ENCODE measurements around the gene DENND2C.

The DENND2C gene

DNA sequence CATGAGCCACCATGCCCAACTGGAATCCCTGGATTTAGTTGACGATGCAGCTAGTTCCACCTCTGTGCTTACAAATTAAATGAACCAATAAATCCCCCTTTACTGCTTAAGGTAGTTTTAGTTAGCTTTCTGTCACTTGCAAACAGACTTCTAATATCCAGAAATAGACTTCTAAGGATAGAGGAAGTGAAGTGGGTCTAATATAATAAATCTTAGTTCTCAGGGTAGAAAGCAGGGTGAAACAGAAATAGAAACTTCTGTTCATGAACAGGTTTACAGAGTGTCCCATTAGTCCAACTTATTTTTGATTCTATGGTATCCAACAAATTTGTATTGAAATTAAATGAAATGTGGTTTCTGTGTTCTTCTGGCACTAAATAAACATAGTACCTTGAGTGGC is 108.5 kb downstream of the DENND2C start:
- Histone ChIP-seq H3K27ac (ENCODE audit: low read length) (no peak overlapping the region), H3K4me1 (ENCODE audit: control insufficient read depth in 1 of 2, insufficient read depth in 2 of 2, low read length in 2 of 2) (no peaks in the 10 kb centered on the region), H3K4me3 (ENCODE audit: low read depth in 1 of 2, low read length in 2 of 2) (no peak overlapping the region)

DNA sequence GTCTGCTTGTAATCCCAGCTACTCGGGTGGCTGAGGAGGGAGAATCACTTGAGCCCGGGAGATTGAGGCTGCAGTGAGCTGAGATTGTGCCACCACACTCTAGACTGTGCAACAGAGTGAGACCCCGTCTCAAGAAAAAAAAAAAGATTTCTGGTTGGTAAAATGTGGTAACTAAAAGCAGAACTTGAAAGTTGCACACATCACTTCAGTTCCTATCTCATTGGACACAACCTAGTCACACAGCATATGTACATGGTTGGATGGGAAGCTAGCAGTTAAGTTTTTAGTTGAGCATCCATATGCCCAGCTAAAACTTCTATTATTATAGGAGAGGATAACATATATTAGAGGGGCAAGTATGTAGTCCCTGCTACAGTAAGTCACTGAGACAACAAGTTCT is 110.5 kb downstream of the DENND2C start:
- Histone ChIP-seq H3K4me3 (ENCODE audit: low read depth in 1 of 2, low read length in 2 of 2) (no peak overlapping the region), H3K9me3 (ENCODE audit: control insufficient read depth in 1 of 2, low read length in 2 of 2) (no peaks in the 10 kb centered on the region), H3K27ac (ENCODE audit: low read length) (no peak overlapping the region), H3K27me3 (ENCODE audit: low read depth, low read length) (no peaks in the 10 kb centered on the region), H3K4me1 (ENCODE audit: control insufficient read depth in 1 of 2, insufficient read depth in 2 of 2, low read length in 2 of 2) (no peaks in the 10 kb centered on the region), H3K36me3 (ENCODE audit: control insufficient read depth in 1 of 2, insufficient read depth in 2 of 2, low read length in 2 of 2) (no peaks in the 10 kb centered on the region)

More for the DNA sequence above, 108.5 kb downstream of the DENND2C start:
- Histone ChIP-seq H3K27me3 (ENCODE audit: low read depth, low read length) (no peaks in the 10 kb centered on the region), H3K36me3 (ENCODE audit: control insufficient read depth in 1 of 2, insufficient read depth in 2 of 2, low read length in 2 of 2) (peaks cover 8 to 10% of the 10 kb centered on the region in 2 donors), H3K9me3 (ENCODE audit: control insufficient read depth in 1 of 2, low read length in 2 of 2) (no peaks in the 10 kb centered on the region)

DNA sequence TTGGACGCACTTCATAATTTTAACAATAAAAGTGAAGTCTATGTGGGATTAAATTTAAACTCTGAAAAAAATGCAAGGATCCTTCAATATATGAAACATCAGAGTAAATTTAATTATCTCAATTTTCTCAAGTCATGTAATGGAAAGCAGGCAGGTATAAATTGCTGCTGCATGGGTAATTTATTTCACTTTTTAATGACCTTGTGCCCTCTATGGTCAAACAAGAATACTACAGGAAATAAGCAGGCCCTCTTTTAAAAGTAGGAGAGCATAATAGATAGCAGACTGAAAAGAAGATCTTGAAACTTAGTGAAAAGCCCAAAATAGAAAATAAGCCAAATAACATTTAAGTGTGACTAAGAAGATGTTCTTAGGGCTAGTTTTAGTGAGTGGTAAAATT is 111.3 kb downstream of the DENND2C start:
- H3K4me1 ChIP-seq (ENCODE audit: control insufficient read depth in 1 of 2, insufficient read depth in 2 of 2, low read length in 2 of 2) = no peaks in the 10 kb centered on the region
- no peaks in the 10 kb centered on the region for H3K9me3 ChIP-seq (ENCODE audit: control insufficient read depth in 1 of 2, low read length in 2 of 2)
- H3K36me3 ChIP-seq (ENCODE audit: control insufficient read depth in 1 of 2, insufficient read depth in 2 of 2, low read length in 2 of 2) = no peaks in the 10 kb centered on the region
- H3K27ac ChIP-seq (ENCODE audit: low read length) = no peak overlapping the region
- H3K4me3 ChIP-seq (ENCODE audit: low read depth in 1 of 2, low read length in 2 of 2) = no peak overlapping the region
- H3K27me3 ChIP-seq (ENCODE audit: low read depth, low read length) = no peaks in the 10 kb centered on the region

DNA sequence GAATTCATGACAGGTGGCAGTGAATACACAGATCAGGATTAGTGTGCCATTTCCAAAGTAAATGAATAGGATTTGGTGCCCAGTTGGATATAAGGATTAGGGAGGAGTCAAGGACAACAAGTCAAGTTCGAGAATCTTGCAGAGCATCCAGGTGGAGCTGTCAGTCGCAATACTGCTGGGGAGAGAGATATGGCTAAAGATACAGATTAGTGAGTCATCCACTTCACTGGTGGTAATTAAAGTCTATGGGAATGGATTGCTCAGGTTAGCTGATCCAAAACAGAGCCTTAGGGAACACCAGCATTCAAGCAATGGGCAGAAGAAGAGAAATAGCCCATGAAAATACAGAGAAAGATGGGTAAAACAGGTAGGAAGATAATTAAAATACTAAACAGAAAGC is 115.3 kb downstream of the DENND2C start:
- Histone ChIP-seq H3K4me3 (ENCODE audit: low read depth in 1 of 2, low read length in 2 of 2) (no peak overlapping the region), H3K4me1 (ENCODE audit: control insufficient read depth in 1 of 2, insufficient read depth in 2 of 2, low read length in 2 of 2) (no peaks in the 10 kb centered on the region), H3K36me3 (ENCODE audit: control insufficient read depth in 1 of 2, insufficient read depth in 2 of 2, low read length in 2 of 2) (no peaks in the 10 kb centered on the region), H3K9me3 (ENCODE audit: control insufficient read depth in 1 of 2, low read length in 2 of 2) (no peaks in the 10 kb centered on the region), H3K27me3 (ENCODE audit: low read depth, low read length) (no peaks in the 10 kb centered on the region), H3K27ac (ENCODE audit: low read length) (no peak overlapping the region)

DNA sequence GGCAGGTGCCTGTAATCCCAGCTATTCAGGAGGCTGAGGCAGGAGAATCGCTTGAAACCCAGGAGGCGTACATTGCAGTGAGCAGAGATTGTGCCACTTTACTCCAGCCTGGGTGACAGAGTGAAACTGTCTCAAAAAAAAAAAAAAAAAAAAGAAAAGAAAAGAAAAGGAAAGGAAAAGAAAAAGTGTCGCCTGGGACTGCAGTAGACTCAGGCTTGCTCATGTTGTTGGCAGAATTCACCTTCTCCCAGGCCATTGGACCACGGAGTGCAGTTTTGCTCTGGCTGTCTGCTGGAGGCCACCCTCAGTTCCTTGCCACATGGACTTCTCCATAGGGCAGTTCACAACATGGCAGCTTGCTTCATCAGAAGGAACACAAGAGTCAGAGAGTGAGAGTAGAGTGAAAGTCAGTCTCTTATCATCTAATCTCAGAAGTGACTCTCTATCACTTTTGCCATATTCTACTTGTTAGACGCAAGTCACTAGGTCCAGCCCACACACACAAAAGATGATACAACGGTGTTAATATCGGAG is 117.7 kb downstream of the DENND2C start:
- H3K27me3 ChIP-seq (ENCODE audit: low read depth, low read length) = no peaks in the 10 kb centered on the region
- no peak overlapping the region for H3K27ac ChIP-seq (ENCODE audit: low read length)
- no peak overlapping the region for H3K4me3 ChIP-seq (ENCODE audit: low read depth in 1 of 2, low read length in 2 of 2)
- H3K9me3 ChIP-seq (ENCODE audit: control insufficient read depth in 1 of 2, low read length in 2 of 2) = no peaks in the 10 kb centered on the region
- H3K4me1 ChIP-seq (ENCODE audit: control insufficient read depth in 1 of 2, insufficient read depth in 2 of 2, low read length in 2 of 2) = no peaks in the 10 kb centered on the region
- H3K36me3 ChIP-seq (ENCODE audit: control insufficient read depth in 1 of 2, insufficient read depth in 2 of 2, low read length in 2 of 2) = no peaks in the 10 kb centered on the region

DNA sequence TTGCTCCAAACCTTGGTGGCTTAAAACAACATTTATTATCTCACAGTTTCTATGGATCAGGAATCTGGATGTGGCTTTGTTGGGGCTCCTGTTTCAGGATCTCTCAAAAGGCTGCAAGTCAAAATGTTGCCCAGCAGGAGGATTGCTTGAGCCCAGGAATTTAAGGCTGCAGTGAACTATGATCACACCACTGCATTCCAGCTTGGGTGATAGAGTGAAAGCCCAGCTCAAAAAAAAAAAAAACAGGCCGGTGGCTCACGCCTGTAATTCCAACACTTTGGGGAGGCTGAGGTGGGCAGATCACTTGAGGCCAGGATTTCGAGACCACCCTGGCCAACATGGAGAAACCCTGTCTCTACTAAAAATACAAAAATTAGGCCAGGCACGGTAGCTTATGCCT is 118.4 kb downstream of the DENND2C start:
- Histone ChIP-seq H3K9me3 (ENCODE audit: control insufficient read depth in 1 of 2, low read length in 2 of 2) (no peaks in the 10 kb centered on the region), H3K36me3 (ENCODE audit: control insufficient read depth in 1 of 2, insufficient read depth in 2 of 2, low read length in 2 of 2) (no peaks in the 10 kb centered on the region), H3K27me3 (ENCODE audit: low read depth, low read length) (no peaks in the 10 kb centered on the region), H3K4me1 (ENCODE audit: control insufficient read depth in 1 of 2, insufficient read depth in 2 of 2, low read length in 2 of 2) (no peaks in the 10 kb centered on the region), H3K4me3 (ENCODE audit: low read depth in 1 of 2, low read length in 2 of 2) (no peak overlapping the region), H3K27ac (ENCODE audit: low read length) (no peak overlapping the region)

DNA sequence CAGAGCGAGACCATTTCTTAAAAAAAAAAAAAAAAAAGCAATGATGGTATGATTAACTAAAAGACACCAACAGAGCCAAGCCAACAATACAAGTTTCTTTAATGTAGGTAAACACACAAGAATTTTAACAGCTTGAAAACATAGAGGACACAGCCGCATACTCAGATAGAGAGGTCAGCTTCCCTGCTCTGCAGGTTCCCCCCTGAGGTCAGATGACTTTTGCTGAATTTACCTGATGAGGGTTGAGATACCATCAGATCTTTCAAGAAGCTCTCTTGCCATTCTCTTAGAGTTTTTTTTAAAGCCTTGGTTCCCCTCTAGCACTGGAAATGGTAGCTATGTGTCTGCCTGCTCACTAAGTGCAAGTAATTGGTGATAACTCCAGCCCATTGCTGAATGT is 119.5 kb downstream of the DENND2C start:
- Histone ChIP-seq H3K36me3 (ENCODE audit: control insufficient read depth in 1 of 2, insufficient read depth in 2 of 2, low read length in 2 of 2) (no peaks in the 10 kb centered on the region), H3K9me3 (ENCODE audit: control insufficient read depth in 1 of 2, low read length in 2 of 2) (no peaks in the 10 kb centered on the region), H3K4me1 (ENCODE audit: control insufficient read depth in 1 of 2, insufficient read depth in 2 of 2, low read length in 2 of 2) (no peaks in the 10 kb centered on the region), H3K27me3 (ENCODE audit: low read depth, low read length) (no peaks in the 10 kb centered on the region), H3K4me3 (ENCODE audit: low read depth in 1 of 2, low read length in 2 of 2) (no peak overlapping the region), H3K27ac (ENCODE audit: low read length) (no peak overlapping the region)

DNA sequence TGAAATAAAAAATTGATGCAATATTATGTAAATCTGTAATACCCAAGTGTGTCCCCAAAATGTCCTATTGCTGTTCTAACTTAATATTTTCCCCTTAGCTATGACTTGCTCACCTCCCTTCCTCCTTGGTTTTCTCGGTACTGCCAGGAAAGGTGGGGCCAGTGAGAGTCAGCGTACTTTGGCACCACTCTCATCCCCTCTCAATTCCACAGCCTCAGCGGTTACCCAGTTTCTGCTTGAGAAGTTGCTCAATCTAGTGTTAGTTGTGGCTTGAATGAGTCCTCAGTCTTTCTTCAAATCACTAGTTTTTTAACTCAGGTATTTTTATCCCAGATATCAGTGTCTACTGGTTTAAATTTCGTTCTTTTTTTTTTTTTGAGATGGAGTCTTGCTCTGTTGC is 120.7 kb downstream of the DENND2C start:
- Histone ChIP-seq H3K4me1 (ENCODE audit: control insufficient read depth in 1 of 2, insufficient read depth in 2 of 2, low read length in 2 of 2) (no peaks in the 10 kb centered on the region), H3K27ac (ENCODE audit: low read length) (no peak overlapping the region), H3K27me3 (ENCODE audit: low read depth, low read length) (no peaks in the 10 kb centered on the region), H3K9me3 (ENCODE audit: control insufficient read depth in 1 of 2, low read length in 2 of 2) (no peaks in the 10 kb centered on the region), H3K4me3 (ENCODE audit: low read depth in 1 of 2, low read length in 2 of 2) (no peak overlapping the region), H3K36me3 (ENCODE audit: control insufficient read depth in 1 of 2, insufficient read depth in 2 of 2, low read length in 2 of 2) (no peaks in the 10 kb centered on the region)

DNA sequence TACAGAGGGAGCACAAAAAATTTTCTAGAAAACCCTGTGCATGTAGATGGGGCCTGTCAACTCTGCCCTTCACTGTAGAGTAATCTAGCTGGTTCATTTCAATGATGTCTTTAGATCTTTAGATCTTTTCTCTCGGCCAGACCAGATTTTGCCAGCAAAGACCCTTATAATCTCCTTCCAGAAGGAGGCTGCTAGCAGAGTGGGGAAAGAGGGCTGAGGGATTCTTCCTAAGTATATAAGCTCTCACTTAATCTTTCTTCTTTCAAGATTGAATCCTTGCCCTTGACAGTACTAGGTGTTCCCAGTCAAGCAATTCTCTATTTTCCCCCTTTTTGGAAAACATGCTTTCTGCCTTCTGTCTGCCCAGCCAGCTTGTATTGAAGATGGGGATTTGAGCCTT is 122.8 kb downstream of the DENND2C start:
- H3K27ac ChIP-seq (ENCODE audit: low read length) = no peak overlapping the region
- H3K4me3 ChIP-seq (ENCODE audit: low read depth in 1 of 2, low read length in 2 of 2) = no peak overlapping the region
- H3K9me3 ChIP-seq (ENCODE audit: control insufficient read depth in 1 of 2, low read length in 2 of 2) = no peaks in the 10 kb centered on the region

DNA sequence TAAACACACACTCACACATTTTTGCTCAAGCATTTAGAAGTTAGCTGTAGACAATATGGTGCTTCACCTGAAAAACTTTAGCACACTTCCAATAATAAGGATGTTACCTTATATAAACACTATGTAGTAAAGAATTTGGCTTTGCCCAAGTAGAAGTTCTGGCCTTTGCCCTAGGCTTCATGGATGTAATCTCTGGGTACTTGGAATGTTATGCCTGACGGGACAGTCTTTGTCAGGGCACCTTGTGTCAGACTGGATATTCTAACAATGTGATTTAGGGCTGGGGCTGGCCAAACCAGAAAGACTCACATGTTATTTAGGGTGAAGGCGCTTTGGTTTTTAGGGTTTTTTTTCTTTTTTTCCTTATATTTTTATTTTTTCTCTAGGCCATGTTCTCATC is 124.1 kb downstream of the DENND2C start:
- Histone ChIP-seq H3K27me3 (ENCODE audit: low read depth, low read length) (no peaks in the 10 kb centered on the region), H3K36me3 (ENCODE audit: control insufficient read depth in 1 of 2, insufficient read depth in 2 of 2, low read length in 2 of 2) (no peaks in the 10 kb centered on the region), H3K4me1 (ENCODE audit: control insufficient read depth in 1 of 2, insufficient read depth in 2 of 2, low read length in 2 of 2) (no peaks in the 10 kb centered on the region), H3K9me3 (ENCODE audit: control insufficient read depth in 1 of 2, low read length in 2 of 2) (no peaks in the 10 kb centered on the region), H3K4me3 (ENCODE audit: low read depth in 1 of 2, low read length in 2 of 2) (no peak overlapping the region), H3K27ac (ENCODE audit: low read length) (no peak overlapping the region)

More for the DNA sequence above, 122.8 kb downstream of the DENND2C start:
- H3K36me3 ChIP-seq (ENCODE audit: control insufficient read depth in 1 of 2, insufficient read depth in 2 of 2, low read length in 2 of 2) = no peaks in the 10 kb centered on the region
- H3K4me1 ChIP-seq (ENCODE audit: control insufficient read depth in 1 of 2, insufficient read depth in 2 of 2, low read length in 2 of 2) = no peaks in the 10 kb centered on the region
- H3K27me3 ChIP-seq (ENCODE audit: low read depth, low read length) = no peaks in the 10 kb centered on the region

DNA sequence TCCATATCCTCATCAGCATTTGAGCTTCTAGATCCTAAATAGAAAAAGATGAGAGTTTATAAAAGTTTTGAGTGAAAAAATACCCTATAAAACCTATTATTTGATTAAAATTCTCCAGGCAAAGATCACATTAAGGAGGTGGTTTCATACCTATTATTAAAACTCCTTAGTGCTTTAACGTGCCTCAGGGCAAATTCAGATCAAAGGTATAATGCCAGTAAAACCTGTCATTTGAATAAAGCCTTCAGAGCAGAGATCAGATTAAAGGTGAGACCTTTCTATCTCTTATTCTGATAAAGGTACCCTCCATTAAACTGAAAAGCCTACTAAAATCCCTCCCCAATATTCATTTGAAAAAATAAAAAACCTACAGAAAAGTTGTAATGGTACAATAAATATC is 124.5 kb downstream of the DENND2C start:
- Histone ChIP-seq H3K9me3 (ENCODE audit: control insufficient read depth in 1 of 2, low read length in 2 of 2) (no peaks in the 10 kb centered on the region), H3K4me3 (ENCODE audit: low read depth in 1 of 2, low read length in 2 of 2) (no peak overlapping the region), H3K4me1 (ENCODE audit: control insufficient read depth in 1 of 2, insufficient read depth in 2 of 2, low read length in 2 of 2) (no peaks in the 10 kb centered on the region), H3K27me3 (ENCODE audit: low read depth, low read length) (no peaks in the 10 kb centered on the region), H3K36me3 (ENCODE audit: control insufficient read depth in 1 of 2, insufficient read depth in 2 of 2, low read length in 2 of 2) (no peaks in the 10 kb centered on the region), H3K27ac (ENCODE audit: low read length) (no peak overlapping the region)

DNA sequence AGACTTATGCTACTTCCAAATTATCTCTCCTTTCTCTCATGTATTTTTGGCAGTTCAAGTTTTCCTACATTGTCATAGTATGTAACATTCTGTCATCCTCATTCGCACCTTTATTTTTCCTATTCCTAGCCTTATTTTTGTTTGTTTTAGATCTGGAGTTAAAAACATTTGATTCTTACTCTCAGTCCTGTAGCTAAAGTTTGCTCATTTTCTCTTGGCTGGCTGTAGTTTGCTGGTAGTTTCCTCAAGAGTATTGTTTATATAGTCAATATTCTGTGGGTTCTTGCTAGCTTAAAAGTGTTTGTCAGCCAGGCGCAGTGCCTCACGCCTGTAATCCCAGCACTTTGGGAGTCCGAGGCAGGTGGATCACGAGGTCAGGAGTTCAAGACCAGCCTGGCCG is 129.0 kb downstream of the DENND2C start:
- H3K9me3 ChIP-seq (ENCODE audit: control insufficient read depth in 1 of 2, low read length in 2 of 2) = no peaks in the 10 kb centered on the region
- H3K4me3 ChIP-seq (ENCODE audit: low read depth in 1 of 2, low read length in 2 of 2) = no peak overlapping the region
- no peak overlapping the region for H3K27ac ChIP-seq (ENCODE audit: low read length)
- H3K27me3 ChIP-seq (ENCODE audit: low read depth, low read length) = no peaks in the 10 kb centered on the region
- no peaks in the 10 kb centered on the region for H3K4me1 ChIP-seq (ENCODE audit: control insufficient read depth in 1 of 2, insufficient read depth in 2 of 2, low read length in 2 of 2)
- H3K36me3 ChIP-seq (ENCODE audit: control insufficient read depth in 1 of 2, insufficient read depth in 2 of 2, low read length in 2 of 2) = no peaks in the 10 kb centered on the region
